ENCODE results near the gene RSAD2.
A peak's percentile ranks its signal among the peaks of the same experiment; 100 is the strongest.

DNA sequence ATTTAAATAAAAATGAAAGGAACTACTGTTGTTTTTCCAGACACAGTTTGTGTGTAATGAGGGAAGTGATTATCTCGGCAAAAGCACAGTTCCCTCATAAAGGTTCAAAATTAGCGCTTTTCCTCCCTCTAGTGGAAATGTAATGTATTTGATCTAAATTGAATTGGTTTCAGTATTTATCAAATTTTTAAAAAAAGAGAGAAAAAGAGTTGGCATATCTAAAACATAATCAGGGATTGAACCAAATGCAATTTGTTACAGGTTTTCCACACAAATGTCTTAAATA lies 49.3 kb upstream of the RSAD2 start:
- TF ChIP-seq CTCF (conservative IDR thresholded peaks at IDR 0.05; ENCODE audit: low read depth in 2 of 2) (peak; percentile 58 to 70), EZH2 (IDR thresholded peaks at IDR 0.05; ENCODE audit: low read depth, unreplicated experiment) (no peak)
